ENCODE results near the gene ALDH1L1.

ALDH1L1 gene

DNA sequence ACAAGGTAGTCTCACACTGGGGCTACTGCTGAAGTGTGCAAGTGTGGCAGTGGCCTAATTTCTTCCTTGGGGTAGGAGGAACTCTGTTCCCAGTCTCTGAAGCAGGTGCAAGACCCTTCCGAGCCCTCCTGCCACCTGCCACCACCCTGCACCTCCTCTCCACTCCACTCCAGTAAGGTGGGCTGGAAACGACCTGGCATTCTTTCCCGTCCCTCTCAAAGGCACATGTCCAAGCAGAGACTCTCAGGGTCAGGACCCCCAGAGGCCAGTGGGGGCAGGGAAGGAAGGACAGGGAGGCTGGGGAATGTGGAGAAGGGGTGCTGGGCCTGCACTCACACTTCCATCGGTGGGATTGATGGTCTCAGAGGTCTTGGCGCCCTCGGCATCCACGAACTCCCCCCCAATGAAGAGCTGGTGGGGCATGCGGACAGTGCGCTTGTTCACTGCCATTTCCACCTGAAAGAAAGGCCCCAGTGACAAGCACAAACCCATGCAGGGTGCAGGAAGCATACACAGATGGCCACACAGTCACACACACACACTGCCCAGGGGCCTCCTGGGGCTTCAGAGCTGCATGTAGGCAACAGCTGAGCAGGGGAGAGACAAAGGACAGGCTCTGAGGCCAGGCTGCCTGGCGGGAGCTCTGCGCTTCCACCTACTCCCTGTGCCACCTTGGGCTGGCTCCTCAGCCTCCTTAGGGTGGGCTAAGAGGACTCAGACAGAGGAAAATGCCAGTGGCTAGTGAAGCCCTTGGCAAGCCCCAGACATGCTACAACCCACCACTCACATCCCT, 43.8 kb downstream of the ALDH1L1 start:
- Histone ChIP-seq H3K9ac (no peak overlapping the region), H3K27ac (no peak overlapping the region)
- TF ChIP-seq Cebpa-rat (IDR thresholded peaks at IDR 0.05) = no peak

DNA sequence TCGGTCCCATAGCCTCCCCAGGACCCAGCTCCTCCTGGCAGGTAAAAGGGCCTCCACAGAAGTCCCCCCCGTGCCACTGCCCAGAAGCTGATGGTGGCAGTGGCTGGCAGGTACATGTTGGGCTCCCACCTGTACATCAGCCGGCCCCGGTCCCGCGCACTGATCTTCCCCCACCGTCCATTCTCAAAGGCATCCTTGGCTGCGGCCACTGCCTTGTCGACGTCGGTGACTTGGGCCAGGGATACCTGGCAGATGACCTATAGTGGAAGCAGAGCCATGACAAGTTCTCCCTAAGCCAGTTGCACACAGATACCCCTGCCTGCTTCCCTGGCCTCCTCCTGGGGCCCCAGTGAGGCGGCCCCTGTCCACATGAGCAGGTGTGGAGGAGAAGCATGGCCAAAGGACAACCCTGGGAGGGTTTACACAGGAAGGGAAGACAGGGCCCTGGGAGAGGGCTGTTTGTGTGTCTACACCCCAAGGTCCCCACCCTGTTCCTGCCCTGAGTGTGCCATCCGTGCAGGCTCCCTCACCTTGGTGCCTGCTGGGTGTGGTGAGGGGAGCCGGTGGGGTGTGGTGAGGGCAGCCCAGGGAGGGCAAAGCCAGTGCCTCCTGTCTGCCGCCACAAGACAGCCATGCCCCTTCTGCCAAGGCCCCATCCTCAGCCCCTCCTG, 44.8 kb downstream of the ALDH1L1 start:
- Histone ChIP-seq H3K27ac (no peak overlapping the region), H3K27me3 (no peaks in the 10 kb centered on the region), H3K4me1 (no peaks in the 10 kb centered on the region), H3K9ac (no peak overlapping the region), H3K9me3 (no peaks in the 10 kb centered on the region), H3K36me3 (no peaks in the 10 kb centered on the region), H3K4me2 (no peak overlapping the region), H4K20me1 (no peaks in the 10 kb centered on the region), H3K4me3 (no peak overlapping the region)
- TF ChIP-seq Cebpa-rat (IDR thresholded peaks at IDR 0.05) = no peak

More for the DNA sequence above, 43.8 kb downstream of the ALDH1L1 start:
- Histone ChIP-seq H4K20me1 (no peaks in the 10 kb centered on the region), H3K4me1 (no peaks in the 10 kb centered on the region), H3K36me3 (no peaks in the 10 kb centered on the region), H3K4me2 (no peak overlapping the region), H3K27me3 (no peaks in the 10 kb centered on the region), H3K9me3 (no peaks in the 10 kb centered on the region), H3K4me3 (no peak overlapping the region)

DNA sequence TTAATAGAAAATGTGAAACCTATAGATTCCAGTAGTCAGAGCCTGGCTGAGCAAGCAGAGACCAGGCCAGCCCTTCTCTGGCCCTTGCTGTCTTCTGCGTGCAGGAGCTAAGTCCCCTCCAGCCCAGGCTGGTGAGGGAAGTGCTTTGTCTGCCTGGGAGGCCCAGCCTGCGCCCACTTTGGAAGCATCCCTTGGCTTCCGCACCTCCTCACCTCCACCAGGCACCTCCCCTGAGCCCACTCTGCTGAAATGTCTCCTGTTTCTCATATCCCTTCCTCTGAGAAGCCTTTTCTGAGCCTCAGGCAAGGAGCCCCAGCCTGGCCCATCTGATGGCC, 45.3 kb downstream of the ALDH1L1 start:
- H3K27ac ChIP-seq = no peak overlapping the region
- no peak overlapping the region for H3K4me2 ChIP-seq
- H3K9me3 ChIP-seq = no peaks in the 10 kb centered on the region
- TF ChIP-seq Cebpa-rat (IDR thresholded peaks at IDR 0.05) = no peak
- no peak overlapping the region for H3K9ac ChIP-seq
- no peaks in the 10 kb centered on the region for H3K36me3 ChIP-seq
- H3K27me3 ChIP-seq = no peaks in the 10 kb centered on the region
- no peaks in the 10 kb centered on the region for H3K4me1 ChIP-seq
- no peaks in the 10 kb centered on the region for H4K20me1 ChIP-seq
- H3K4me3 ChIP-seq = no peak overlapping the region

DNA sequence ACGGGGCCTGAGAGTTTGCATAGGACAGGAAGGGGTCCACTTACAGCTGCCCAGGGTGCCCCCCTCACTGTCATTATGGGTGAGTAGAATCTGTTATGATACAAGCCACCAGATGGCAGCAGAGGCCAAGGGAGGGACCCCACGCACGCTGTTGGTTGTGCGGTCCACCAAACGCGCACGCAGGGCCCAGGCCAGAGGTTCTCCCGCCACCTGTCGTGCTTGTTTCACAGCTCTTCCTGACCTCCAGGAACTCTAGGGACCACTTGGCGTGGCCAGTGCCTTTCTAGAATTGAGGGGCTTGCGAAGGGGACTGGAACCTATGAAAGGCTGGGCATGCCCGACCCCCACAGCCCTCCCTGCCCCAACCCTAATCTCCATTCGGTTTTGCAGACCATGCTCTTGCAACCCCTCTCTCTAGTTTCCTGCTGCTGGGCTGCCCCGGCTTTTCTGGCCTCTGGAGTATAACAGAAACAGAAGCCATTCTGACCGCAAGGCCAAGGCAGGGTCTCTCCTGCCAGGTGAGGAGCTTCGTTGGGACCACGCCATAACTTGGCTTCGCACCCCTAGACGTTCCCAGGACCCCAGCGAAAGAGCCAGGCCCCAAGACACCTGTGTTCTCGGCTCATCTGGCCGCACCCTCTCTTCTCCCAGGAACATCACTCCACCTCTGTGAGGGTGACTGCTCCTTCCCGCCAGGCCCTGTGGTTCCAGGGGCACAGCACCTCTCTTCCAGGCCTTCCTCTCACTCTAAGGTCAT, 46.0 kb downstream of the ALDH1L1 start:
- no peaks in the 10 kb centered on the region for H3K27me3 ChIP-seq
- H3K9ac ChIP-seq = no peak overlapping the region
- no peak overlapping the region for H3K4me2 ChIP-seq
- H3K27ac ChIP-seq = no peak overlapping the region
- H3K36me3 ChIP-seq = no peaks in the 10 kb centered on the region
- no peak for TF ChIP-seq Cebpa-rat (IDR thresholded peaks at IDR 0.05)
- no peak overlapping the region for H3K4me3 ChIP-seq
- no peaks in the 10 kb centered on the region for H3K9me3 ChIP-seq
- no peaks in the 10 kb centered on the region for H4K20me1 ChIP-seq
- no peaks in the 10 kb centered on the region for H3K4me1 ChIP-seq

- TF ChIP-seq Cebpa-rat (IDR thresholded peaks at IDR 0.05) = no peak
- Histone ChIP-seq H3K27ac (no peak overlapping the region), H3K9ac (no peak overlapping the region), H3K4me3 (no peak overlapping the region), H4K20me1 (no peaks in the 10 kb centered on the region), H3K9me3 (no peaks in the 10 kb centered on the region), H3K27me3 (no peaks in the 10 kb centered on the region), H3K36me3 (no peaks in the 10 kb centered on the region), H3K4me1 (no peaks in the 10 kb centered on the region), H3K4me2 (no peak overlapping the region)
Measured at GRCh38 chr3:126133606-126134005, 46.8 kb downstream of the ALDH1L1 start.

DNA sequence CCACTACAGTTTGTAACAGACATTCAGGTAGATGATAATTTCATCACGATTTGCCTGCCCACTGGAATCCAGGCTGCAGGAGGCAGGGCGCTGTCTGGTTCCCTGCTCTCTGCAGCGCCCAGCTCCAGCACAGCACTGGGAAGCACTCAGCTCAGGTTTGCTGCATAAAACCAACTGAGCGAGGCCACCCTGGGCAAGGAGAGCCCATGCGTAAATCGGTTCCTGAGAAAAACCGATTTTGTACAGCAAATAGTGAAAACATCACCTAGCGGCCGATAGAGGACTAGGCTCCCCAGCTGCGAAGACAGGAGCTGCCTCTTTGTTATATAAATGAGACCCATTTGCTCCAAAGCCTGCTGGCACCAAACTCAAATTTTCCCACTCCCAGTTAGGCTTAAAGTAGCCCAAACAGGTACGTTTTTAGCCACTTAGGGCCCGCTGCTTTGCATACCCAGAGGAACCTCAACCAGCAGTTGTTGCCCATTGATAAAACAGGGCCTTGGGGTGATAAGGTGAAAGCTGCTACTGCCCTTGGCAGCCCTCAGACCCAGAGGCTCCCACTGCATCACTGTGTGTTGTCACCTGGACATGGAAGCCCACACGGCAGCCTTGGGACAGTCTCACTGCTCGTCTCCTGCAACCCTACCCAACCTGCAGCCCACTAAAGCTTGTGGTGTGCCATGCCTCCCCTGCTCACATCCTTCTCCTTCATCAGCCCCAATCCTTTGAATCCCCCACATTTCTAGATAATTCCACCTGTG, 47.5 kb downstream of the ALDH1L1 start:
- Histone ChIP-seq H3K27ac (no peak overlapping the region), H3K27me3 (no peaks in the 10 kb centered on the region), H3K4me3 (no peak overlapping the region), H3K9ac (no peak overlapping the region), H3K4me2 (no peak overlapping the region), H3K9me3 (no peaks in the 10 kb centered on the region), H3K4me1 (no peaks in the 10 kb centered on the region), H3K36me3 (no peaks in the 10 kb centered on the region), H4K20me1 (no peaks in the 10 kb centered on the region)
- no peak for TF ChIP-seq Cebpa-rat (IDR thresholded peaks at IDR 0.05)

- Histone ChIP-seq H3K27me3 (no peaks in the 10 kb centered on the region), H3K27ac (no peak overlapping the region), H3K4me2 (no peak overlapping the region), H4K20me1 (no peaks in the 10 kb centered on the region), H3K4me3 (no peak overlapping the region), H3K36me3 (no peaks in the 10 kb centered on the region), H3K4me1 (no peaks in the 10 kb centered on the region), H3K9ac (no peak overlapping the region), H3K9me3 (no peaks in the 10 kb centered on the region)
- no peak for TF ChIP-seq Cebpa-rat (IDR thresholded peaks at IDR 0.05)
Measured at GRCh38 chr3:126131881-126132750, 48.3 kb downstream of the ALDH1L1 start.

DNA sequence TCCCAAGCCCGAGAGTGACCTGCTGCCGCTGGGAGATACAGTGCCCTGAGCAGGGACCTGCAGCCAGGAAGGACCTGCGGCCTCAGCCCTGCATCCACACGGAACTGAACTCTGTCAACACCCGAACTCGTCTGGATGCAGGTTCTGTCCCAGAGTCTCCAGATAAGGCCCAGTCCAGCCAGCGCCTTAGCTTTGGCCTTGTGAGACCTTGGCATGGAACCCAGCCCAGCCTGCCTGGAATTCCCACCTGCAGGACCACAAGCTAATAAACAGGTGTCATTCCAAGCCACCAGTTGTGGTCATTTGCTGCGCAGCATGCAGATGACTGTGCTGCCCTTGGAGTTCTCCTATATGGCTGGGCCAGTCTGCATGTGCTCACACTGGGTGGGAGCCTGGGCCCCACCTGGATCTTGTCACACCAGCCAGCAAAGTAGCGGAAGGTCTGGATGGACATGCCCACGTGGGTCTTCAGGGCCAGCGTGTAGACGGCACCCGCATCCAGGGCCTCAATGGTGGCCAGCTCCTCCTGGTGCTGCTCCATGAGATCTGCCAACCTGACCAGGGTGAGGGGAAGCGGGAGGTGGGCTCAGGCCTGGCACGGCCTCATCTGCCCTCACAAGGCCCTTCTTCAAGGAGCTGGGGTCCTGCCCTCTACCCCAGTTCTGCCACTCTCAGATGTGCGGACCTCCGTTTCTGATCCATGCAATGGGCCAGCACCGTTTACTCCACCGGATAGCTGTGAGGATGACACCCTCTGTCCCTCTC, 49.2 kb downstream of the ALDH1L1 start:
- Histone ChIP-seq H4K20me1 (no peaks in the 10 kb centered on the region), H3K9ac (no peak overlapping the region), H3K27ac (no peak overlapping the region), H3K9me3 (no peaks in the 10 kb centered on the region), H3K27me3 (no peaks in the 10 kb centered on the region), H3K4me2 (no peak overlapping the region), H3K36me3 (no peaks in the 10 kb centered on the region), H3K4me1 (no peaks in the 10 kb centered on the region), H3K4me3 (no peak overlapping the region)
- TF ChIP-seq Cebpa-rat (IDR thresholded peaks at IDR 0.05) = no peak
